ENCODE data around the gene STAB1.

- TF ChIP-seq CTCF (IDR thresholded peaks at IDR 0.05; ENCODE audit: insufficient read depth, low read length) = no peak
- no peak for TF ChIP-seq REST (IDR thresholded peaks at IDR 0.05; ENCODE audit: insufficient replicate concordance, low read depth)
- TF ChIP-seq POLR2AphosphoS5 (IDR thresholded peaks at IDR 0.05; ENCODE audit: low read depth) = no peak
- no peak for TF ChIP-seq GABPA (IDR thresholded peaks at IDR 0.05; ENCODE audit: low read depth)
These were observed 36.9 kb upstream of the STAB1 start for GRCh38 chr3:52458031-52458760.

Measured in HL-60 (cell line).